ENCODE data around the gene CHKA. TPM values are rescaled to one million over a fixed set of nuclear protein-coding genes. Genes with fewer than 3 reads are reported as not detected.
A peak's percentile ranks its signal among the peaks of the same experiment; 100 is the strongest.

The CHKA gene
- total RNA-seq (2014; rRNA removed; shearing (Covaris generic)), result 4.2 and 12.3 TPM in 2 replicates
- 3.6 and 4.2 TPM in 2 replicates for polyA plus RNA-seq (2016; fragmentation: Nextera tagmentation; extraction: Ambion mirVana)

DNA sequence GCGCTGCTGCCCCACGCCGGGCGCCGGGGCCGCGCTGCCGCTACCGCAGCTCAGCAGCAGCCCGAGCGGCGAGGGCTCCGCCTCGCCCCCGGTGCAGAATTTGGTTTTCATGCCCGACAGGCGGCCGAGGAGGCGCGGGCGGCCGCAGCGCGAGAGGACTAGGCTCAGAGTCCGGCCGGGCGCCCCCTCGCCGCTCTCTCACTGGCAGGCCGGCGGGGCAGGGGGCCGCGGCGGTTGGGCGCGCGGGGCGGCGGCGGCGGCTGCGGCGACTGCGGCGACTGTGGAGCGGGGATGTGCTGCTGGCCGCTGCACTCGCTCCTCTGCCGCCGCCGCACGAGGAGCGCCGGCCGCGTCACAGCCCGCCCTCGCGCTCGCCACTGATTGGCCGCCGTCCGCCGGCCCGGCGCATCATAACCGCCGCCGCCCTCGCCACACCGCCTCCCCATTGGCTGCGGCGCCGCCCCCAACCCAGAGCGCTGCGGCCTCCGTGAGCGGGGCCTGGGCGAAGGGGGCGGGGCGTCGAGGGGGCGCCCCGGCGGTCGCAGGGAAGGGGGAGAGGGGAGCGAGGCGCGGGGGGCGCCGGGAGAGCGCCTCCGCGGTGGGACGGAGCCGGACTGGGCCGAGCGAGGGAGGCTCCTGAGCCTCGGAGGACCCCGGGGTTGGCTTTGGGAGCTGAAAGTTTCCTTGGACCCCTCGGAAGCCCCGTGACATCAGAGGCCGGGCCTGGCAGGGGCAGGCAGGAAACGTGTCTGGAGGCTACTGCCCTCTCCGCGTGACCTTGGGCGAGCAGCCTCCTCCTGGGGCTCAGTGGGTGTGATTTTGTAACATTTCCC lies at the start of gene CHKA:
Gene CHKA, minus strand, starts transcription at position 322 of the 833 bp plus-strand sequence. Its CDS starts 211 bp downstream, at position 111.
- TF ChIP-seq EZH2 (IDR thresholded peaks at IDR 0.05; ENCODE audit: insufficient read depth, poor library complexity, severe bottlenecking), result no peak
- no peak for TF ChIP-seq EZH2phosphoT487 (IDR thresholded peaks at IDR 0.05; ENCODE audit: insufficient read depth, low read depth)
- H3K9me2 ChIP-seq (ENCODE audit: insufficient read depth), result no peaks in the 10 kb centered on the region
- 0 out of 2 replicates have a peak, but pooled peaks cover 7% of the 10 kb centered on the region for H3F3A ChIP-seq (ENCODE audit: insufficient read depth)
- H3K27me3 ChIP-seq (replicated peaks; ENCODE audit: insufficient read depth), result no peaks in the 10 kb centered on the region
- peak within 1 kb of the TSS; percentile 73 for H2AFZ ChIP-seq
- H3K4me3 ChIP-seq, result peak within 1 kb of the TSS; percentile 72
- 0 to 1% methylated on average over 34 to 70 of the region's 107 CpGs for WGBS, 2 experiments (ENCODE audit: low coverage in 1 of 2, low lambda C conversion rate in 2 of 2, missing lambda C conversion rate in 2 of 2)
- no peaks in the 10 kb centered on the region for H4K20me1 ChIP-seq (ENCODE audit: insufficient read depth)
- peak within 1 kb of the TSS; percentile 76 for H3K4me2 ChIP-seq (ENCODE audit: unreplicated experiment)
- peaks cover 41% of the 10 kb centered on the region for H3K79me2 ChIP-seq (ENCODE audit: insufficient read depth)
- H3K9me3 ChIP-seq (ENCODE audit: low read depth), result no peaks in the 10 kb centered on the region
- no peaks in the 10 kb centered on the region for H3K4me1 ChIP-seq (ENCODE audit: insufficient read depth)
- H3K36me3 ChIP-seq (ENCODE audit: low read depth), result no peaks in the 10 kb centered on the region
- in situ Hi-C loops (cut with MboI), result no loop called here
- peak within 1 kb of the TSS; percentile 82 for H3K9ac ChIP-seq
- peak within 1 kb of the TSS; percentile 77 for H3K27ac ChIP-seq
- DNase-seq, result peak; percentile 97

DNA sequence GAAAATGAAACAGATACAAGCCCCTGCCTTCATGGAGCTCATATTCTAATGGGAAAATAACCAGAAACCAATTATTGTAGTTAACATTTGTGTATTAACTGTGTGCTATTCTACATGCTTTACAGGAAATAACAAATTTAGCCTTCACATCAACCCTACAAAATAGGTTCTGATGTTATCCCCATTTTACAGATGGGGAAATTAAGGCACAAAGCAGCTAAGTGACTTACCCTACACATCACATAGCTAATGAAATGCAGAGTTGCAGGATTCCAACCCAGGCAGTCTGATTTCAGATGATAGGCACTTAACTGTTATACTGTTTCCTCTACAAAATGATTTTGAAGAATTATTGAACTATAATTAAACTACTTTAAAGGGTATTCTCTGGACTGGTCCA lies 48.3 kb upstream of the CHKA start:
- no peak for DNase-seq
- Histone ChIP-seq H2AFZ (no peak overlapping the region), H4K20me1 (ENCODE audit: insufficient read depth) (no peaks in the 10 kb centered on the region), H3K9ac (no peak overlapping the region), H3K79me2 (ENCODE audit: insufficient read depth) (no peaks in the 10 kb centered on the region), H3K4me3 (no peak overlapping the region), H3K9me3 (ENCODE audit: low read depth) (no peaks in the 10 kb centered on the region), H3K4me1 (ENCODE audit: insufficient read depth) (no peaks in the 10 kb centered on the region), H3K27ac (no peak overlapping the region), H3K36me3 (ENCODE audit: low read depth) (peaks cover 55% of the 10 kb centered on the region), H3F3A (ENCODE audit: insufficient read depth) (no peaks in the 10 kb centered on the region), H3K4me2 (ENCODE audit: unreplicated experiment) (no peak overlapping the region), H3K27me3 (replicated peaks; ENCODE audit: insufficient read depth) (no peaks in the 10 kb centered on the region), H3K9me2 (ENCODE audit: insufficient read depth) (no peaks in the 10 kb centered on the region)
- in situ Hi-C loops (cut with MboI), result no loop called here
- no peak for TF ChIP-seq EZH2 (IDR thresholded peaks at IDR 0.05; ENCODE audit: insufficient read depth, poor library complexity, severe bottlenecking)
- TF ChIP-seq EZH2phosphoT487 (IDR thresholded peaks at IDR 0.05; ENCODE audit: insufficient read depth, low read depth), result no peak

DNA sequence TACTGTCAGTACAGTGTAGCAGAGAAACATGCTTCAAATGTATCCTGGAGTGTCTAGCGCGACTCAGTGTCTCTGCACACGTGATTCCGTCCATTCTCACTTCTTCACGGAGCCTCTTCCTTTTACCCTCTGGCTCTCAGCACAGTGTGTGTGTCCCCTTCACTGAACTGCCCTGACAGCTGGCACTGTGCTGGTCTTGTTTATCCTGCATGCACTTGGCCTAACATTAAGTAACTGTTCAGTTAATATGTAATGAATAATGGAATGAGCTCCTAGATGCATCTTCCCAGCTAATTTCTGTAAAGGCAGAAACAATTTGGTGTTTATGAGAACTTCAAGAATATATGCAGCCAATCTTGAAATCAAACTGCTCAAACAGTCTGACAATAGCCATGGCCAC lies 47.5 kb upstream of the CHKA start:
- Histone ChIP-seq H4K20me1 (ENCODE audit: insufficient read depth) (no peaks in the 10 kb centered on the region), H2AFZ (no peak overlapping the region), H3K79me2 (ENCODE audit: insufficient read depth) (no peaks in the 10 kb centered on the region), H3K9ac (no peak overlapping the region), H3K27ac (no peak overlapping the region), H3K4me2 (ENCODE audit: unreplicated experiment) (no peak overlapping the region), H3K36me3 (ENCODE audit: low read depth) (peaks cover 47% of the 10 kb centered on the region), H3F3A (ENCODE audit: insufficient read depth) (no peaks in the 10 kb centered on the region), H3K27me3 (replicated peaks; ENCODE audit: insufficient read depth) (no peaks in the 10 kb centered on the region), H3K9me3 (ENCODE audit: low read depth) (no peaks in the 10 kb centered on the region), H3K9me2 (ENCODE audit: insufficient read depth) (no peaks in the 10 kb centered on the region), H3K4me1 (ENCODE audit: insufficient read depth) (0 out of 2 replicates have a peak, but pooled peaks cover 2% of the 10 kb centered on the region), H3K4me3 (no peak overlapping the region)
- no peak for DNase-seq
- no peak for TF ChIP-seq EZH2 (IDR thresholded peaks at IDR 0.05; ENCODE audit: insufficient read depth, poor library complexity, severe bottlenecking)
- no peak for TF ChIP-seq EZH2phosphoT487 (IDR thresholded peaks at IDR 0.05; ENCODE audit: insufficient read depth, low read depth)
- 94 to 100% methylated on average over 5 of the region's 5 CpGs for WGBS, 2 experiments (ENCODE audit: low coverage in 1 of 2, low lambda C conversion rate in 2 of 2, missing lambda C conversion rate in 2 of 2)
- in situ Hi-C loops (cut with MboI), result no loop called here

DNA sequence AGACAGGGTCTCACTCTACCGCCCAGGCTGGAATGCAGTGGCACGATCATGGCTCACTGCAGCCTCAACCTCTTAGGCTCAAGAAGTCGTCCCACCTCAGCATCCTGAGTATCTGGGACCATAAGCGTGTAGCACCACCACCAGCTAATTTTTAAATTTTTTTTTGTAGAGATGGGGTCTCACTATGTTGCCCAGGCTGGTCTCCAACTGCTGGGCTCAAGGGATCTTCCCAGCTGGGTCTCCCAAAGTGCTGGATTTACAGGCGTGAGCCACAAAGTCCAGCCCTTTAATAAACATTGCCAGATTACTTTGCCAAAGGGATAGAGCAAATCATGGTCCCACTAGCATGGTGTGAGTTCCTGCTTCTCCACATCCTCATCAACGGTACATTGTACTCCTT lies 46.3 kb upstream of the CHKA start:
- no peak overlapping the region for H2AFZ ChIP-seq
- no peaks in the 10 kb centered on the region for H4K20me1 ChIP-seq (ENCODE audit: insufficient read depth)
- no peak overlapping the region for H3K9ac ChIP-seq
- TF ChIP-seq EZH2phosphoT487 (IDR thresholded peaks at IDR 0.05; ENCODE audit: insufficient read depth, low read depth) (no peak), EZH2 (IDR thresholded peaks at IDR 0.05; ENCODE audit: insufficient read depth, poor library complexity, severe bottlenecking) (no peak)
- H3K4me1 ChIP-seq (ENCODE audit: insufficient read depth), result 0 out of 2 replicates have a peak, but pooled peaks cover 2% of the 10 kb centered on the region
- H3K9me3 ChIP-seq (ENCODE audit: low read depth), result no peaks in the 10 kb centered on the region
- H3K9me2 ChIP-seq (ENCODE audit: insufficient read depth), result no peaks in the 10 kb centered on the region
- no peak overlapping the region for H3K27ac ChIP-seq
- H3K79me2 ChIP-seq (ENCODE audit: insufficient read depth), result no peaks in the 10 kb centered on the region
- H3K4me2 ChIP-seq (ENCODE audit: unreplicated experiment), result no peak overlapping the region
- DNase-seq, result no peak
- no peak overlapping the region for H3K4me3 ChIP-seq
- peaks cover 39% of the 10 kb centered on the region; the same call in 1 of the 2 replicates for H3K36me3 ChIP-seq (ENCODE audit: low read depth)
- no peaks in the 10 kb centered on the region for H3F3A ChIP-seq (ENCODE audit: insufficient read depth)
- in situ Hi-C loops (cut with MboI), result no loop called here
- no peaks in the 10 kb centered on the region for H3K27me3 ChIP-seq (replicated peaks; ENCODE audit: insufficient read depth)
- 88 to 96% methylated on average over 6 of the region's 6 CpGs for WGBS, 2 experiments (ENCODE audit: low coverage in 1 of 2, low lambda C conversion rate in 2 of 2, missing lambda C conversion rate in 2 of 2)
